Keratinocyte (primary cell): Measurements from ENCODE around the gene ACOT13.

ENCODE experiments used
- EZH2 ChIP-seq: IDR thresholded peaks from one replicate; pipeline ENCODE4 v1.6.1; 2012; ENCODE audit warnings: inconsistent platforms, mild to moderate bottlenecking, low read length, moderate library complexity
- TF ChIP-seq, protein P1 (sequence below), 3 experiments: IDR thresholded peaks in 1 of 3; conservative IDR thresholded peaks in 1 of 3; optimal IDR thresholded peaks in 1 of 3; 2 replicates in 2 of 3; 3 replicates in 1 of 3; pipeline versions ENCODE3 to v1.5.1; 2011; ENCODE audit warnings: low read length in 3 of 3, mild to moderate bottlenecking in 3 of 3, moderate library complexity in 2 of 3, control low read depth in 1 of 3, inconsistent platforms in 1 of 3; ENCODE audit not compliant: insufficient read depth in 2 of 3; ENCODE audit errors: extremely low read depth in 1 of 3

DNA sequence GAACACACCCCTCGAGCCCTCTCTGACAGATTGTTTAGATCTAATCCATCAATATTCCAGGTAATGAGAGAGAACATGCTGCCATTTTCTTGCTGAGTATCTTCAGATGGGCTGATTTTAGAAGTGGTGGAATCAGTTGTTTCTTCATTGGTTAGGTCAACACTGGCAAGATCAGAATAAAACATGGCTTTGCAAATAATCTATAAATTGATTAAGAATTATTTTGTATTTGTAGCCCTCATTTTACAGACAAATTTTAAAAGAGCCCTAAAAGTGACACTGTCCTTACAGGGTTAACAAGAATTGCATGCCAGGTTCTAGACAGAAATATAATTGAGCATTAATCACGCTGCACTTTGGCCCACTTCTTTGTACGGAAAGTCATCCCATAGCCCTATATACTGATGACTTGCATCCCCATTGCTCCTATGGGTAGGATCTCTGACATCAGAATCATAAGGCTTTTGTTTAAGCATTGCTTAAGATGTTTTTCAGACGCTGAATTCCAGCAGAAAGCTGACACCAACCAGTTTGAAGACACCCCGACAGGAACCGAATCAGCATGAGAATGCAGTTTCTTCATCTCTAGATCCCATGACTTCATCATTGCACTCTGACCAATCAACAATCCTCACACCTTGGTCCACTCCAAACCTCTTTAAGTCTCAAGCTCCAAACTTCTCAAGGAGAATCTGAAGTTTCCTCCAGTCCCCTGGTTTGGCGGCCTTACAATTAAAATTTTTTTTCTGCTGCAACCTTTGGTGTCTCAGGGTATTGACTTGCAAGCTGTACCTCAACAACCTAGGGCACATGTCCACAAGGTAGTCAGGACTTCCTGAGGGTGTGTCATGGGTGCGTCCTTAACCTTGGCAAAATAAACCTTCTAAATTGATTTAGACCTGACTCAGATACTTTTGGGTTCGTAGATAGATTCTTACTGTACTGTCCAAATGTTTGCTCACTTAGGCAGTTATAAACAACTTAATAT, 8.0 kb upstream of the ACOT13 start:
- TF ChIP-seq, protein P1, sequence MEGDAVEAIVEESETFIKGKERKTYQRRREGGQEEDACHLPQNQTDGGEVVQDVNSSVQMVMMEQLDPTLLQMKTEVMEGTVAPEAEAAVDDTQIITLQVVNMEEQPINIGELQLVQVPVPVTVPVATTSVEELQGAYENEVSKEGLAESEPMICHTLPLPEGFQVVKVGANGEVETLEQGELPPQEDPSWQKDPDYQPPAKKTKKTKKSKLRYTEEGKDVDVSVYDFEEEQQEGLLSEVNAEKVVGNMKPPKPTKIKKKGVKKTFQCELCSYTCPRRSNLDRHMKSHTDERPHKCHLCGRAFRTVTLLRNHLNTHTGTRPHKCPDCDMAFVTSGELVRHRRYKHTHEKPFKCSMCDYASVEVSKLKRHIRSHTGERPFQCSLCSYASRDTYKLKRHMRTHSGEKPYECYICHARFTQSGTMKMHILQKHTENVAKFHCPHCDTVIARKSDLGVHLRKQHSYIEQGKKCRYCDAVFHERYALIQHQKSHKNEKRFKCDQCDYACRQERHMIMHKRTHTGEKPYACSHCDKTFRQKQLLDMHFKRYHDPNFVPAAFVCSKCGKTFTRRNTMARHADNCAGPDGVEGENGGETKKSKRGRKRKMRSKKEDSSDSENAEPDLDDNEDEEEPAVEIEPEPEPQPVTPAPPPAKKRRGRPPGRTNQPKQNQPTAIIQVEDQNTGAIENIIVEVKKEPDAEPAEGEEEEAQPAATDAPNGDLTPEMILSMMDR (optimal IDR thresholded peaks at IDR 0.05 in 1 of 3, IDR thresholded peaks at IDR 0.05 in 1 of 3, conservative IDR thresholded peaks at IDR 0.05 in 1 of 3; ENCODE audit: extremely low read depth in 1 of 3, insufficient read depth in 2 of 3, low read length in 3 of 3): no peak
- no peak for TF ChIP-seq EZH2
